ENCODE data around the gene DOHH.

The DOHH gene

GRCh38 chr19:3480383-3481091 lies 19.9 kb downstream of the DOHH start, which contains the start of gene SMIM24:
SMIM24 (minus strand) TSS chr19:3480525; CDS start chr19:3480463, 62 bp downstream.
- TF ChIP-seq CTCF (IDR thresholded peaks at IDR 0.05), result no peak

GRCh38 chr19:3479834-3480215 lies 20.6 kb downstream of the DOHH start:
- no peak for TF ChIP-seq CTCF (IDR thresholded peaks at IDR 0.05)

GRCh38 chr19:3479177-3479833 lies 21.2 kb downstream of the DOHH start:
- TF ChIP-seq CTCF (IDR thresholded peaks at IDR 0.05), result no peak

GRCh38 chr19:3478409-3479176 lies 21.9 kb downstream of the DOHH start:
- no peak for TF ChIP-seq CTCF (IDR thresholded peaks at IDR 0.05)

- no peak for TF ChIP-seq CTCF (IDR thresholded peaks at IDR 0.05)
Observed at GRCh38 chr19:3477951-3478350, 22.5 kb downstream of the DOHH start.

- no peak for TF ChIP-seq CTCF (IDR thresholded peaks at IDR 0.05)
Observed at GRCh38 chr19:3477506-3477905, 23.0 kb downstream of the DOHH start.

- TF ChIP-seq CTCF (IDR thresholded peaks at IDR 0.05), result no peak
Observed at GRCh38 chr19:3476830-3477229, 23.6 kb downstream of the DOHH start.
